ENCODE results near the gene SRD5A2.

DNA sequence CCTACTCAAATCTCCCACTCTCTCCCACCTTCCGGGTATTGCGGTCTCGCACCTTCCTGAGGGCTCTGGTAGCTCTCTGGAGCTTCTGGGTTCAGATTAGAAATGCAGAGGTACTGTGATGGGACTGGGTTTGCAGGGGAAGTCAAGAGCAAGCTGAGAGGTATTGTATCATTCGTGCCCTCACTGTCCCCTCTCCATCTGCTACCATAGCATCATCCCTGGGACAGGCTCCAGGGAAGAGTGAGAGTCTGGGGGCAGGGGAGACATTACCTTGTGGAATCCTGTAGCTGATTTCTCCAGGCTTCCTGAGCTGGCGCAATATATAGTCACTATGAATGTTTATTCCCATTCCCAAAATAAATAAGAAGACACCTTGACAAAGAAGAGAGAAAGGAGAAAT, 49.6 kb downstream of the SRD5A2 start:
- TF ChIP-seq, protein P1, sequence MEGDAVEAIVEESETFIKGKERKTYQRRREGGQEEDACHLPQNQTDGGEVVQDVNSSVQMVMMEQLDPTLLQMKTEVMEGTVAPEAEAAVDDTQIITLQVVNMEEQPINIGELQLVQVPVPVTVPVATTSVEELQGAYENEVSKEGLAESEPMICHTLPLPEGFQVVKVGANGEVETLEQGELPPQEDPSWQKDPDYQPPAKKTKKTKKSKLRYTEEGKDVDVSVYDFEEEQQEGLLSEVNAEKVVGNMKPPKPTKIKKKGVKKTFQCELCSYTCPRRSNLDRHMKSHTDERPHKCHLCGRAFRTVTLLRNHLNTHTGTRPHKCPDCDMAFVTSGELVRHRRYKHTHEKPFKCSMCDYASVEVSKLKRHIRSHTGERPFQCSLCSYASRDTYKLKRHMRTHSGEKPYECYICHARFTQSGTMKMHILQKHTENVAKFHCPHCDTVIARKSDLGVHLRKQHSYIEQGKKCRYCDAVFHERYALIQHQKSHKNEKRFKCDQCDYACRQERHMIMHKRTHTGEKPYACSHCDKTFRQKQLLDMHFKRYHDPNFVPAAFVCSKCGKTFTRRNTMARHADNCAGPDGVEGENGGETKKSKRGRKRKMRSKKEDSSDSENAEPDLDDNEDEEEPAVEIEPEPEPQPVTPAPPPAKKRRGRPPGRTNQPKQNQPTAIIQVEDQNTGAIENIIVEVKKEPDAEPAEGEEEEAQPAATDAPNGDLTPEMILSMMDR (IDR thresholded peaks at IDR 0.05) = no peak
- no peak for TF ChIP-seq POLR2A (IDR thresholded peaks at IDR 0.05)

Measured in adrenal gland (tissue), 5 donors.